HG03196 (cell line): ENCODE data around the gene SLC1A7.

Source experiments
- ATAC-seq: cut with Tn5 transposase; IDR thresholded peaks from one replicate; pipeline ENCODE4 v1.9.1; 2021; ENCODE audit not compliant: unreplicated experiment

Gene SLC1A7

DNA sequence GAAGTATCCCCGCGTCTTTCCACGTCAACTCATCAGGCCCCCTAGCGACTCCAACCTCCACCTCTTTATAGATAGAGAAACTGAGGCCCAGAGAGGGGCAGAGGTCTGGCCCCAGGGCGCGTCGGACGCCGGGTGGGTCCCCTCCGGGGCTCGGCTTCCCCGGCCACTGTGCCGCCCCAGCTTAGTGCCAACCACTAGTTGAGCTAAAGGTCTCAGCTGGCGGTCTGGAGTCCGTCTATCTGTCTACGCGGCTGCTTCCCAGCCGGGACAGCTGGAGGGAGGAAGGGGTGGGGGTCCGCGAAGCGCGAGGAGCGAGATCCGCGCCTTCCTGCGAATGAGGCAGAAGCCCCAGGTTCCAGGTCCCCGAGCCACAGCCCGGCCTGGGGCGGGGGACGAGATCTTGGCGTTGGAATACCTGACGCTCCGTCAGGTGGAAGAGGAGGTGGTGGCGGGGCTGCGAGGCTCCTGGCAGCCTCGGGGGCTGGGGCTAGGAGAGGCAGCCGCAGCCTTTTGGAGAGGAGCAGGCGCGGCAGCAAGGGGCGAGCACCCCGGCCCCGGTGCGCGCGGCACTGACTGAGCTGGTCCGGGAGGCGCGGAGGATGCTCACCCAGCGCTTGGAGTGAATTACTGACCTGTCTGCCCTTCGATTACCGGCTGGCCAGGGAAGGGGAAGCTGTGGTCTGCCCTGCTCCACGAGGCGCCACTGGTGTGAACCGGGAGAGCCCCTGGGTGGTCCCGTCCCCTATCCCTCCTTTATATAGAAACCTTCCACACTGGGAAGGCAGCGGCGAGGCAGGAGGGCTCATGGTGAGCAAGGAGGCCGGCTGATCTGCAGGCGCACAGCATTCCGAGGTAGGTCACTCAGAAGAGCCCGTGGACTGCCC lies 79.5 kb downstream of the SLC1A7 start:
- no peak for ATAC-seq

GRCh38 chr1:53061859-53062707 lies 80.4 kb downstream of the SLC1A7 start, which contains the start of gene PODN:
TSS of gene PODN (plus strand) at chr1:53062213. CDS start at chr1:53069856, 7,643 bp downstream.
- ATAC-seq: no peak

GRCh38 chr1:53061123-53061858 lies 81.1 kb downstream of the SLC1A7 start:
- ATAC-seq: no peak

DNA sequence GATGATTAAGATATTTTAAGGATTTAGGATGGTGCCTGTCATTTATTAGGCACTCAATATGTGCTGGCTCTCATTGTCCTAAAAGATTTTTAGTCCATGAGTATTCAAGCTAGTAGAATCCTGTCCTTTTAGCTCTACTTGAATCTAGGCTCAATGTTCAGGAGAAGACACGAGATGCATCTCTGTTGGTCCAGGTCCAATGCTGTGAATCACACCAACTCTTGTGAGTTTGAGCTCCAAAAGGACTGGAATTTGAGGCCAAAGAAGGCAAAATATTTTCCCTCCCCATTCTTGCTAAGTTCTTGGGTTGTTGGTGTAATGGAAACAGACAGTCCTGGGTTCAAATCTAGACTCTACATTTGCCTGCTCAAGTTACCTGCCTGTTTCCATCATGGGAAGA lies 81.9 kb downstream of the SLC1A7 start:
- ATAC-seq: no peak

- no peak for ATAC-seq
These were observed 85.3 kb downstream of the SLC1A7 start for GRCh38 chr1:53057127-53057526.

GRCh38 chr1:53051676-53052075 lies 90.8 kb downstream of the SLC1A7 start:
- no peak for ATAC-seq

- no peak for ATAC-seq
These were observed 92.1 kb downstream of the SLC1A7 start for GRCh38 chr1:53050310-53050709.

GRCh38 chr1:53049574-53049967 lies 92.9 kb downstream of the SLC1A7 start:
- ATAC-seq: no peak

- ATAC-seq: no peak
These were observed 93.4 kb downstream of the SLC1A7 start for GRCh38 chr1:53048960-53049573.

- ATAC-seq: no peak
These were observed 94.4 kb downstream of the SLC1A7 start for GRCh38 chr1:53047737-53048736.

GRCh38 chr1:53046930-53047329 lies 95.5 kb downstream of the SLC1A7 start:
- no peak for ATAC-seq

- no peak for ATAC-seq
These were observed 97.5 kb downstream of the SLC1A7 start for GRCh38 chr1:53044926-53045325.

- ATAC-seq: no peak
These were observed 99.2 kb downstream of the SLC1A7 start for GRCh38 chr1:53043271-53043670.

DNA sequence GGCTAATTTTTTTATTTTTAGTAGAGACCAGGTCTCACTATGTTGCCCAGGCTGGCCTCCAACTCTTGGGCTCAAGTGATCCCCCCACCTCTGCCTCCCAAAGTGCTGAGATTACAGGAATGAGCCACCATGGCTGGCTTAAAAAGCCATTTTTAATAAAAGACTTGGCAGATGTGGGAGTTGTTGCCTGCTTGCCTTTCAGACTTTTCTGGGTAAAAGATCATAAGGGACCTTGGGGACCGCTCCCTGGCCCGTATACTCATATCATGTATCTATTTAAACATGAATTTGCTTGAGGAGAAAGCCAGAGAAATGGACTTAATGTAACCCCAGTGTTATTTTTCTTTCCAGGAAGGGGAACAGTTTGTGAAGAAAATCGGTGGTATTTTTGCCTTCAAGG lies 103.9 kb downstream of the SLC1A7 start:
- no peak for ATAC-seq
